HepG2 (cell line): ENCODE results near the gene KLHL12. TPM values are rescaled to one million over a fixed set of nuclear protein-coding genes. Genes with fewer than 3 reads are reported as not detected.

Experiments
- GLI4 ChIP-seq: sonication (generic); formaldehyde crosslinking; IDR thresholded peaks from 2 replicates; pipeline ENCODE4 v1.5.1; 2020; ENCODE audit warnings: missing genetic modification reagents, mild to moderate bottlenecking, moderate library complexity, borderline replicate concordance
- IRF2 ChIP-seq: IDR thresholded peaks from 2 replicates; pipeline ENCODE4 v1.6.1; 2018; ENCODE audit warnings: missing genetic modification reagents, missing compliant biosample characterization
- NONO ChIP-seq, 2 experiments: fragments of 450-650 bp in 1 of 2; sonication (generic) in 1 of 2; formaldehyde crosslinking in 1 of 2; IDR thresholded peaks in 1 of 2; conservative IDR thresholded peaks in 1 of 2; 2 replicates each; pipeline versions ENCODE4 v1.6.1 to v1.8.0; 2017 to 2022; ENCODE audit warnings: mild to moderate bottlenecking in 1 of 2, missing genetic modification reagents in 1 of 2, moderate library complexity in 1 of 2
- SCMH1 ChIP-seq: sonication (generic); formaldehyde crosslinking; IDR thresholded peaks from 2 replicates; pipeline ENCODE4 v1.9.0; 2021; ENCODE audit warnings: missing genetic modification reagents, mild to moderate bottlenecking, borderline replicate concordance
- SIN3A ChIP-seq: IDR thresholded peaks from 2 replicates; pipeline ENCODE4 v1.6.1; 2011; ENCODE audit warnings: low read depth, mild to moderate bottlenecking, control low read depth, low read length, borderline replicate concordance
- SRSF9 ChIP-seq: fragments of 200-400 bp; formaldehyde crosslinking; IDR thresholded peaks from 2 replicates; pipeline ENCODE4 v1.6.1; 2018; ENCODE audit warnings: borderline replicate concordance, mild to moderate bottlenecking, low read depth, low read length; ENCODE audit not compliant: insufficient read depth, poor library complexity, severe bottlenecking
- SRY ChIP-seq: sonication (generic); formaldehyde crosslinking; IDR thresholded peaks from 2 replicates; pipeline ENCODE4 v1.8.0; 2022; ENCODE audit warnings: mild to moderate bottlenecking, missing genetic modification reagents
- TEAD2 ChIP-seq: sonication (generic); formaldehyde crosslinking; IDR thresholded peaks from 2 replicates; pipeline ENCODE4 v1.9.0; 2021; ENCODE audit warnings: missing genetic modification reagents
- TSC22D2 ChIP-seq: sonication (generic); formaldehyde crosslinking; IDR thresholded peaks from 2 replicates; pipeline ENCODE4 v1.5.1; 2020; ENCODE audit warnings: missing genetic modification reagents, mild to moderate bottlenecking, borderline replicate concordance
- ZFAT ChIP-seq: sonication (generic); formaldehyde crosslinking; conservative IDR thresholded peaks from 2 replicates; pipeline ENCODE4 v1.8.1; 2023; ENCODE audit warnings: missing genetic modification reagents, inconsistent platforms
- ZNF446 ChIP-seq: sonication (generic); formaldehyde crosslinking; IDR thresholded peaks from 2 replicates; pipeline ENCODE4 v1.5.0; 2020; ENCODE audit warnings: mild to moderate bottlenecking, missing genetic modification reagents
- ZNF569 ChIP-seq: sonication (generic); formaldehyde crosslinking; IDR thresholded peaks from 2 replicates; pipeline ENCODE4 v1.5.0; 2020; ENCODE audit warnings: mild to moderate bottlenecking, missing genetic modification reagents, moderate library complexity, borderline replicate concordance
- polyA plus RNA-seq, 8 experiments: library from polyadenylated mRNA; depleted of rRNA in 3 of 8; stranded (reverse) in 7 of 8; unstranded in 1 of 8; fragments of >200 nt; fragmentation: Illumina TruSeq in 4 of 8; extraction: Trizol in 4 of 8; gene quantifications; 2 replicates each; pipeline versions ENCODE4 v1.2.1 to v1.2.3, GENCODE V29; 2011 to 2016; ENCODE audit warnings: low read depth in 4 of 8, missing spikeins in 1 of 8, mixed read lengths in 1 of 8; ENCODE audit not compliant: insufficient read depth in 1 of 8
- total RNA-seq, 5 experiments: library from RNA; depleted of rRNA; stranded (reverse); fragments of >200 nt; fragmentation: Illumina TruSeq; extraction: Trizol; gene quantifications; 2 replicates each; pipeline ENCODE4 v1.2.3, GENCODE V29; 2016; ENCODE audit warnings: low read depth in 1 of 5
- TF ChIP-seq, protein P1 (sequence below), 2 experiments: fragments of 450-650 bp in 1 of 2; sonication (generic) in 1 of 2; formaldehyde crosslinking in 1 of 2; IDR thresholded peaks; 2 replicates each; pipeline versions ENCODE4 v1.6.1 to v1.8.0; 2016 to 2022; ENCODE audit warnings: antibody characterized with exemption in 1 of 2, mild to moderate bottlenecking in 1 of 2, missing genetic modification reagents in 1 of 2
- TF ChIP-seq, protein P2 (sequence below): sonication (generic); formaldehyde crosslinking; IDR thresholded peaks from 2 replicates; pipeline ENCODE4 v1.8.1; 2023; ENCODE audit warnings: missing genetic modification reagents, inconsistent platforms, borderline replicate concordance
- TF ChIP-seq, protein P3 (sequence below): sonication (generic); formaldehyde crosslinking; IDR thresholded peaks from 2 replicates; pipeline ENCODE4 v1.5.0; 2020; ENCODE audit warnings: mild to moderate bottlenecking, missing genetic modification reagents

The KLHL12 gene
- total and polyA plus RNA-seq, 2 of the 13 experiments (the other 11 are each of a cell fraction or from before 2014, with no cell fraction given), result 19.2 to 25.2 TPM

DNA sequence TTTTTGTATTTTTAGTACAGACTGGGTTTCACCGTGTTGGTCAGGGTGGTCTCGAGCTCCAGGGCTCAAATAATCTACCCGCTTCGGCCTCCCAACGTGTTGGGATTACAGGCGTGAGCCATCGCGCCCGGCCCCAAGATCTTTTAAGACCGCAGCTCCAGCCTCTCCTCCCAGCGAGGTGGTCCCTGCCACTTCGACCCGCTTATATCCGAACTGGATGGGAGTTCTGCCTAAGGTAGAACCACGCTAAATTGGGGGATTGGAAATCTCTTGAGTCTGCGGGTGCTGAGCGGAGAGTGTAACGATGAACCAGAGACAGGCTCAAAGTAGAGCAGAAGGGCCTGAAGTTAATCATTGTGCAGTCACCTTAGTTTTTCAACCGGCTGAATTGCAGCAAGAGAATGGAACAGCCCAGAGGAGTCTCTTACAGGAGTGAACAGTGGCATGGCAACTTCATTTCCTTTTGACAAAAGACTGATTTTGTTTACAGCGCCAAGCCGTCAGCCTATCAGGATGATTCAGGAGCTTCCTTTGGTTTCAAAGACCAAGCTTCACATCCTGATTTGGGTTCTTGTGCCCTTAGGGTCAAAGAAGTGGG is 40.7 kb upstream of the KLHL12 start (continued):
- TF ChIP-seq, protein P1, sequence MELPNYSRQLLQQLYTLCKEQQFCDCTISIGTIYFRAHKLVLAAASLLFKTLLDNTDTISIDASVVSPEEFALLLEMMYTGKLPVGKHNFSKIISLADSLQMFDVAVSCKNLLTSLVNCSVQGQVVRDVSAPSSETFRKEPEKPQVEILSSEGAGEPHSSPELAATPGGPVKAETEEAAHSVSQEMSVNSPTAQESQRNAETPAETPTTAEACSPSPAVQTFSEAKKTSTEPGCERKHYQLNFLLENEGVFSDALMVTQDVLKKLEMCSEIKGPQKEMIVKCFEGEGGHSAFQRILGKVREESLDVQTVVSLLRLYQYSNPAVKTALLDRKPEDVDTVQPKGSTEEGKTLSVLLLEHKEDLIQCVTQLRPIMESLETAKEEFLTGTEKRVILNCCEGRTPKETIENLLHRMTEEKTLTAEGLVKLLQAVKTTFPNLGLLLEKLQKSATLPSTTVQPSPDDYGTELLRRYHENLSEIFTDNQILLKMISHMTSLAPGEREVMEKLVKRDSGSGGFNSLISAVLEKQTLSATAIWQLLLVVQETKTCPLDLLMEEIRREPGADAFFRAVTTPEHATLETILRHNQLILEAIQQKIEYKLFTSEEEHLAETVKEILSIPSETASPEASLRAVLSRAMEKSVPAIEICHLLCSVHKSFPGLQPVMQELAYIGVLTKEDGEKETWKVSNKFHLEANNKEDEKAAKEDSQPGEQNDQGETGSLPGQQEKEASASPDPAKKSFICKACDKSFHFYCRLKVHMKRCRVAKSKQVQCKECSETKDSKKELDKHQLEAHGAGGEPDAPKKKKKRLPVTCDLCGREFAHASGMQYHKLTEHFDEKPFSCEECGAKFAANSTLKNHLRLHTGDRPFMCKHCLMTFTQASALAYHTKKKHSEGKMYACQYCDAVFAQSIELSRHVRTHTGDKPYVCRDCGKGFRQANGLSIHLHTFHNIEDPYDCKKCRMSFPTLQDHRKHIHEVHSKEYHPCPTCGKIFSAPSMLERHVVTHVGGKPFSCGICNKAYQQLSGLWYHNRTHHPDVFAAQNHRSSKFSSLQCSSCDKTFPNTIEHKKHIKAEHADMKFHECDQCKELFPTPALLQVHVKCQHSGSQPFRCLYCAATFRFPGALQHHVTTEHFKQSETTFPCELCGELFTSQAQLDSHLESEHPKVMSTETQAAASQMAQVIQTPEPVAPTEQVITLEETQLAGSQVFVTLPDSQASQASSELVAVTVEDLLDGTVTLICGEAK (IDR thresholded peaks at IDR 0.05), result no peak
- TF ChIP-seq, protein P1 (CRISPR knock-in tag; IDR thresholded peaks at IDR 0.05), result no peak
- TF ChIP-seq TEAD2 (CRISPR knock-in tag), result no peak
- TF ChIP-seq GLI4 (CRISPR knock-in tag), result no peak
- no peak for TF ChIP-seq SRSF9
- TF ChIP-seq, protein P2, sequence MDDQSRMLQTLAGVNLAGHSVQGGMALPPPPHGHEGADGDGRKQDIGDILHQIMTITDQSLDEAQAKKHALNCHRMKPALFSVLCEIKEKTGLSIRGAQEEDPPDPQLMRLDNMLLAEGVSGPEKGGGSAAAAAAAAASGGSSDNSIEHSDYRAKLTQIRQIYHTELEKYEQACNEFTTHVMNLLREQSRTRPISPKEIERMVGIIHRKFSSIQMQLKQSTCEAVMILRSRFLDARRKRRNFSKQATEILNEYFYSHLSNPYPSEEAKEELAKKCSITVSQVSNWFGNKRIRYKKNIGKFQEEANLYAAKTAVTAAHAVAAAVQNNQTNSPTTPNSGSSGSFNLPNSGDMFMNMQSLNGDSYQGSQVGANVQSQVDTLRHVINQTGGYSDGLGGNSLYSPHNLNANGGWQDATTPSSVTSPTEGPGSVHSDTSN (CRISPR knock-in tag), result no peak
- no peak for TF ChIP-seq TSC22D2
- no peak for TF ChIP-seq NONO (IDR thresholded peaks at IDR 0.05)
- no peak for TF ChIP-seq NONO (CRISPR knock-in tag; conservative IDR thresholded peaks at IDR 0.05)
- TF ChIP-seq SCMH1, result no peak
- TF ChIP-seq SRY (CRISPR knock-in tag), result peak; percentile 72; the same call in 1 of the 2 replicates
- TF ChIP-seq ZNF569 (CRISPR knock-in tag), result no peak
- no peak for TF ChIP-seq ZFAT (CRISPR knock-in tag)
- TF ChIP-seq IRF2, result no peak
- no peak for TF ChIP-seq SIN3A
- TF ChIP-seq, protein P3, sequence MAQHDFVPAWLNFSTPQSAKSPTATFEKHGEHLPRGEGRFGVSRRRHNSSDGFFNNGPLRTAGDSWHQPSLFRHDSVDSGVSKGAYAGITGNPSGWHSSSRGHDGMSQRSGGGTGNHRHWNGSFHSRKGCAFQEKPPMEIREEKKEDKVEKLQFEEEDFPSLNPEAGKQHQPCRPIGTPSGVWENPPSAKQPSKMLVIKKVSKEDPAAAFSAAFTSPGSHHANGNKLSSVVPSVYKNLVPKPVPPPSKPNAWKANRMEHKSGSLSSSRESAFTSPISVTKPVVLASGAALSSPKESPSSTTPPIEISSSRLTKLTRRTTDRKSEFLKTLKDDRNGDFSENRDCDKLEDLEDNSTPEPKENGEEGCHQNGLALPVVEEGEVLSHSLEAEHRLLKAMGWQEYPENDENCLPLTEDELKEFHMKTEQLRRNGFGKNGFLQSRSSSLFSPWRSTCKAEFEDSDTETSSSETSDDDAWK, result no peak
- no peak for TF ChIP-seq ZNF446 (CRISPR knock-in tag)
